Measurements from ENCODE around the gene PER3.

DNA sequence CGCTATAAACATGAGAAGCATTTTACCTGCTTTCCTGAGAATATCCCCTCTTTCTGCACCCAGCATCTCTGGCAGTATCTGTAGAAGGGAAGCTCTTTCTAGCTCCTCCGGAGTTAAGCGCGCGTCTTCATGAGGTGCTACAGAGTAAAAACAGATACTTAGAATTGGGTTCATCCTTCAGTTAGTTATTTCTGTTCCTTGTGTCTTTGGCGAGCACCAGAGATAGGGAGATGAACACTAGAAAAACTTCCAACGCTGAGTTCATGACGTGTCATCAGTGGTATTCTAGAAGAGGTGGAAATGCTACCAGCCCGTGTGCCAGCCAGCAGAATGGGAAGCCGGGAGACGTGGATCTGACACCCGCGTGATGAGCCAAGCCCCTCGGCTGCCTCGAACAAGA is 66.7 kb downstream of the PER3 start:
- no peak for TF ChIP-seq PAX8 (IDR thresholded peaks at IDR 0.05)
- TF ChIP-seq CHD1 (IDR thresholded peaks at IDR 0.05; ENCODE audit: low read depth, low read length): no peak
- no peak for TF ChIP-seq CTCF (IDR thresholded peaks at IDR 0.05 in 2 of 3, conservative IDR thresholded peaks at IDR 0.05 in 1 of 3; ENCODE audit: control insufficient read depth in 2 of 3, extremely low read depth in 1 of 3, insufficient read depth in 1 of 3, low read depth in 3 of 3, low read length in 3 of 3)
- TF ChIP-seq ZNF274 (IDR thresholded peaks at IDR 0.05; ENCODE audit: insufficient read depth, insufficient read length): no peak
- TF ChIP-seq JUND (IDR thresholded peaks at IDR 0.05; ENCODE audit: low read depth, low read length): no peak
- no peak for TF ChIP-seq POLR2AphosphoS5 (IDR thresholded peaks at IDR 0.05; ENCODE audit: low read length)
- TF ChIP-seq RAD51 (IDR thresholded peaks at IDR 0.05): no peak
- TF ChIP-seq, protein P1, sequence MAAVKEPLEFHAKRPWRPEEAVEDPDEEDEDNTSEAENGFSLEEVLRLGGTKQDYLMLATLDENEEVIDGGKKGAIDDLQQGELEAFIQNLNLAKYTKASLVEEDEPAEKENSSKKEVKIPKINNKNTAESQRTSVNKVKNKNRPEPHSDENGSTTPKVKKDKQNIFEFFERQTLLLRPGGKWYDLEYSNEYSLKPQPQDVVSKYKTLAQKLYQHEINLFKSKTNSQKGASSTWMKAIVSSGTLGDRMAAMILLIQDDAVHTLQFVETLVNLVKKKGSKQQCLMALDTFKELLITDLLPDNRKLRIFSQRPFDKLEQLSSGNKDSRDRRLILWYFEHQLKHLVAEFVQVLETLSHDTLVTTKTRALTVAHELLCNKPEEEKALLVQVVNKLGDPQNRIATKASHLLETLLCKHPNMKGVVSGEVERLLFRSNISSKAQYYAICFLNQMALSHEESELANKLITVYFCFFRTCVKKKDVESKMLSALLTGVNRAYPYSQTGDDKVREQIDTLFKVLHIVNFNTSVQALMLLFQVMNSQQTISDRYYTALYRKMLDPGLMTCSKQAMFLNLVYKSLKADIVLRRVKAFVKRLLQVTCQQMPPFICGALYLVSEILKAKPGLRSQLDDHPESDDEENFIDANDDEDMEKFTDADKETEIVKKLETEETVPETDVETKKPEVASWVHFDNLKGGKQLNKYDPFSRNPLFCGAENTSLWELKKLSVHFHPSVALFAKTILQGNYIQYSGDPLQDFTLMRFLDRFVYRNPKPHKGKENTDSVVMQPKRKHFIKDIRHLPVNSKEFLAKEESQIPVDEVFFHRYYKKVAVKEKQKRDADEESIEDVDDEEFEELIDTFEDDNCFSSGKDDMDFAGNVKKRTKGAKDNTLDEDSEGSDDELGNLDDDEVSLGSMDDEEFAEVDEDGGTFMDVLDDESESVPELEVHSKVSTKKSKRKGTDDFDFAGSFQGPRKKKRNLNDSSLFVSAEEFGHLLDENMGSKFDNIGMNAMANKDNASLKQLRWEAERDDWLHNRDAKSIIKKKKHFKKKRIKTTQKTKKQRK (IDR thresholded peaks at IDR 0.05; ENCODE audit: low read depth, low read length): no peak
- no peak for TF ChIP-seq POLR2AphosphoS2 (IDR thresholded peaks at IDR 0.05; ENCODE audit: low read depth, low read length)
- TF ChIP-seq, protein P2, sequence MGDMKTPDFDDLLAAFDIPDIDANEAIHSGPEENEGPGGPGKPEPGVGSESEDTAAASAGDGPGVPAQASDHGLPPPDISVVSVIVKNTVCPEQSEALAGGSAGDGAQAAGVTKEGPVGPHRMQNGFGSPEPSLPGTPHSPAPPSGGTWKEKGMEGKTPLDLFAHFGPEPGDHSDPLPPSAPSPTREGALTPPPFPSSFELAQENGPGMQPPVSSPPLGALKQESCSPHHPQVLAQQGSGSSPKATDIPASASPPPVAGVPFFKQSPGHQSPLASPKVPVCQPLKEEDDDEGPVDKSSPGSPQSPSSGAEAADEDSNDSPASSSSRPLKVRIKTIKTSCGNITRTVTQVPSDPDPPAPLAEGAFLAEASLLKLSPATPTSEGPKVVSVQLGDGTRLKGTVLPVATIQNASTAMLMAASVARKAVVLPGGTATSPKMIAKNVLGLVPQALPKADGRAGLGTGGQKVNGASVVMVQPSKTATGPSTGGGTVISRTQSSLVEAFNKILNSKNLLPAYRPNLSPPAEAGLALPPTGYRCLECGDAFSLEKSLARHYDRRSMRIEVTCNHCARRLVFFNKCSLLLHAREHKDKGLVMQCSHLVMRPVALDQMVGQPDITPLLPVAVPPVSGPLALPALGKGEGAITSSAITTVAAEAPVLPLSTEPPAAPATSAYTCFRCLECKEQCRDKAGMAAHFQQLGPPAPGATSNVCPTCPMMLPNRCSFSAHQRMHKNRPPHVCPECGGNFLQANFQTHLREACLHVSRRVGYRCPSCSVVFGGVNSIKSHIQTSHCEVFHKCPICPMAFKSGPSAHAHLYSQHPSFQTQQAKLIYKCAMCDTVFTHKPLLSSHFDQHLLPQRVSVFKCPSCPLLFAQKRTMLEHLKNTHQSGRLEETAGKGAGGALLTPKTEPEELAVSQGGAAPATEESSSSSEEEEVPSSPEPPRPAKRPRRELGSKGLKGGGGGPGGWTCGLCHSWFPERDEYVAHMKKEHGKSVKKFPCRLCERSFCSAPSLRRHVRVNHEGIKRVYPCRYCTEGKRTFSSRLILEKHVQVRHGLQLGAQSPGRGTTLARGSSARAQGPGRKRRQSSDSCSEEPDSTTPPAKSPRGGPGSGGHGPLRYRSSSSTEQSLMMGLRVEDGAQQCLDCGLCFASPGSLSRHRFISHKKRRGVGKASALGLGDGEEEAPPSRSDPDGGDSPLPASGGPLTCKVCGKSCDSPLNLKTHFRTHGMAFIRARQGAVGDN (IDR thresholded peaks at IDR 0.05): no peak
- TF ChIP-seq, protein P3, sequence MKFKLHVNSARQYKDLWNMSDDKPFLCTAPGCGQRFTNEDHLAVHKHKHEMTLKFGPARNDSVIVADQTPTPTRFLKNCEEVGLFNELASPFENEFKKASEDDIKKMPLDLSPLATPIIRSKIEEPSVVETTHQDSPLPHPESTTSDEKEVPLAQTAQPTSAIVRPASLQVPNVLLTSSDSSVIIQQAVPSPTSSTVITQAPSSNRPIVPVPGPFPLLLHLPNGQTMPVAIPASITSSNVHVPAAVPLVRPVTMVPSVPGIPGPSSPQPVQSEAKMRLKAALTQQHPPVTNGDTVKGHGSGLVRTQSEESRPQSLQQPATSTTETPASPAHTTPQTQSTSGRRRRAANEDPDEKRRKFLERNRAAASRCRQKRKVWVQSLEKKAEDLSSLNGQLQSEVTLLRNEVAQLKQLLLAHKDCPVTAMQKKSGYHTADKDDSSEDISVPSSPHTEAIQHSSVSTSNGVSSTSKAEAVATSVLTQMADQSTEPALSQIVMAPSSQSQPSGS (IDR thresholded peaks at IDR 0.05; ENCODE audit: low read length): no peak
- TF ChIP-seq NFIC (IDR thresholded peaks at IDR 0.05; ENCODE audit: low read depth, low read length): no peak
- no peak for TF ChIP-seq HDAC2 (IDR thresholded peaks at IDR 0.05)
